Endothelial cell (in vitro differentiated cells): ENCODE measurements around the gene OR52A1. TPM values are rescaled to one million over a fixed set of nuclear protein-coding genes. Genes with fewer than 3 reads are reported as not detected.
"Not testable (repeated sequence)": the region's sequence is repeated elsewhere in the genome, so short reads cannot be mapped to it uniquely, and the experiment has no call there.

Source experiments
- DNase-seq: peaks from one replicate; pipeline ENCODE4 v3.0.0; 2021; ENCODE audit warnings: low spot score
- H3K27ac Mint-ChIP-seq: one replicate; pipeline ENCODE4 v1.8.0; 2021; ENCODE audit warnings: mixed read lengths, inconsistent platforms; ENCODE audit not compliant: unreplicated experiment
- H3K27me3 Mint-ChIP-seq: one replicate; pipeline ENCODE4 v1.8.0; 2021; ENCODE audit warnings: mild to moderate bottlenecking, moderate library complexity, mixed read lengths, inconsistent platforms; ENCODE audit not compliant: unreplicated experiment
- H3K36me3 Mint-ChIP-seq: one replicate; pipeline ENCODE4 v1.8.0; 2021; ENCODE audit warnings: mild to moderate bottlenecking, low read depth, mixed read lengths, inconsistent platforms; ENCODE audit not compliant: unreplicated experiment
- H3K4me1 Mint-ChIP-seq: one replicate; pipeline ENCODE4 v1.8.0; 2021; ENCODE audit warnings: mild to moderate bottlenecking, mixed read lengths, inconsistent platforms; ENCODE audit not compliant: unreplicated experiment
- H3K4me3 Mint-ChIP-seq: one replicate; pipeline ENCODE4 v1.8.0; 2021; ENCODE audit warnings: mild to moderate bottlenecking, mixed read lengths, inconsistent platforms; ENCODE audit not compliant: unreplicated experiment
- H3K9me3 Mint-ChIP-seq: one replicate; pipeline ENCODE4 v1.8.0; 2021; ENCODE audit warnings: mixed read lengths, inconsistent platforms; ENCODE audit not compliant: unreplicated experiment
- total RNA-seq: library from RNA; stranded (reverse); fragmentation: NEBNext Ultra II Directional; extraction: Animal tissue kit (Norgen Biotek cat#: 25700); gene quantifications from one replicate; pipeline ENCODE4 v1.2.1, GENCODE V29; 2021; ENCODE audit not compliant: unreplicated experiment
- TF ChIP-seq, protein P1 (sequence below): fragments of 200-600 bp; sonication (generic); IDR thresholded peaks from one replicate; pipeline ENCODE4 v1.5.0; 2021; ENCODE audit warnings: antibody characterized with exemption; ENCODE audit not compliant: unreplicated experiment

OR52A1 gene
- total RNA-seq, 1 donor from 2014 or later = 0.03 TPM

DNA sequence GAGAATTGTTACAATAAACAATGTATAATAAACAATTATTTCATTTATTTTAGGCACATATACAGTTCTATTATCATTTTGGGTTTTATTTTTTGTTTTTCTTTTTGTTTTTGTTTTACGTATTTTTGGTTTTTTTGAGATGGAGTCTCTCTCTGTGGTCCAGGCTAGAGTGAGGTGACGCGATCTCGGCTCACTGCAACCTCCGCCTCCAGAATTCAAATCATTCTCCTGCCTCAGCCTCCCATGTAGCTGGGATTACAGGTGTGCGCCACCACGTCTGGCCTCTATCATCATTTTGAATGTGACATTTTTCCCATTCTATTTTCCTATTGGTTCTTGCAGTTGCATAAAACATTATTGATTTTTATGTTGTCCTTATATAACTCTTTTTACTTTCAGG lies 20.4 kb upstream of the OR52A1 start:
- Mint-ChIP-seq H3K9me3 (no peaks in the 10 kb centered on the region), H3K4me3 (no peak overlapping the region), H3K4me1 (no peaks in the 10 kb centered on the region), H3K36me3 (no peaks in the 10 kb centered on the region), H3K27me3 (no peaks in the 10 kb centered on the region), H3K27ac (no peak overlapping the region)
- DNase-seq = no peak
- TF ChIP-seq, protein P1, sequence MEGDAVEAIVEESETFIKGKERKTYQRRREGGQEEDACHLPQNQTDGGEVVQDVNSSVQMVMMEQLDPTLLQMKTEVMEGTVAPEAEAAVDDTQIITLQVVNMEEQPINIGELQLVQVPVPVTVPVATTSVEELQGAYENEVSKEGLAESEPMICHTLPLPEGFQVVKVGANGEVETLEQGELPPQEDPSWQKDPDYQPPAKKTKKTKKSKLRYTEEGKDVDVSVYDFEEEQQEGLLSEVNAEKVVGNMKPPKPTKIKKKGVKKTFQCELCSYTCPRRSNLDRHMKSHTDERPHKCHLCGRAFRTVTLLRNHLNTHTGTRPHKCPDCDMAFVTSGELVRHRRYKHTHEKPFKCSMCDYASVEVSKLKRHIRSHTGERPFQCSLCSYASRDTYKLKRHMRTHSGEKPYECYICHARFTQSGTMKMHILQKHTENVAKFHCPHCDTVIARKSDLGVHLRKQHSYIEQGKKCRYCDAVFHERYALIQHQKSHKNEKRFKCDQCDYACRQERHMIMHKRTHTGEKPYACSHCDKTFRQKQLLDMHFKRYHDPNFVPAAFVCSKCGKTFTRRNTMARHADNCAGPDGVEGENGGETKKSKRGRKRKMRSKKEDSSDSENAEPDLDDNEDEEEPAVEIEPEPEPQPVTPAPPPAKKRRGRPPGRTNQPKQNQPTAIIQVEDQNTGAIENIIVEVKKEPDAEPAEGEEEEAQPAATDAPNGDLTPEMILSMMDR = no peak

DNA sequence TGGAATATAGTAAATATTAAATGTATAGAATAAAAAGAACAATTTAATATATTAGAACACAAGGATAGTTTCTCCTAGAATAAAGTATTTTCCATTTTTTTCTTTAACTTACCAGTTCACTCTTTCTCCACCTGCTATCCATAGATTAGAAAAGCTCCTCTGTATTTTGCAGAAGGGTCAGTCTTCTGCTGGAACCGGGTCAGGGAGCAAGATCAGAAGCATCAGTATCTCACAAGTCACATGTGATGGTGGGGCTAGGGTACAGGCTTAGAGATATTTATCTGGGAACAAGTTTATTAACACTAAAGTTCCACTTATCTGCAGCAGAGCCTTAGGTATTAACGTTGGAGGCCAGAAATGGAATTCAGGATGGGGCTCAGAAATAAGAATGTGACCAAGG lies 17.3 kb upstream of the OR52A1 start:
- Mint-ChIP-seq H3K9me3 (no peaks in the 10 kb centered on the region), H3K36me3 (no peaks in the 10 kb centered on the region), H3K4me3 (no peak overlapping the region), H3K27ac (no peak overlapping the region), H3K4me1 (peaks cover 4% of the 10 kb centered on the region), H3K27me3 (no peaks in the 10 kb centered on the region)
- DNase-seq = no peak
- TF ChIP-seq, protein P1 = no peak

DNA sequence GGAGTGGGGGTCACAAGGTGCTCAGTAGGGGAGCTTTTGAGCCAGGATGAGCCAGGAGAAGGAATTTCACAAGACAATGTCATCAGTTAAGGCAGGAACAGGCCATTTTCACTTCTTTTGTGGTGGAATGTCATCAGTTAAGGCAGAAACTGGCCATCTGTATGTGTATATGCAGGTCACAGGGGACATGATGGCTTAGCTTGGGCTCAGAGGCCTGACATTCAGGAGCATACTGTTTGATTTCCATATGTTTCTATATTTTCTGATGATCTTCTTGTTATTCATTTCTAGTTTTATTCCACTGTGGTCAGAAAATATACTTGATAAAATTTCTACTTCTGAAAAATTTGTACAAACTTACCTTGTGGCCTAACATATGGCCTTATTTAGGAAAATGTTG lies 11.3 kb upstream of the OR52A1 start:
- not testable (repeated sequence) for H3K9me3 Mint-ChIP-seq, H3K4me1 Mint-ChIP-seq, H3K27ac Mint-ChIP-seq, DNase-seq, H3K36me3 Mint-ChIP-seq, H3K27me3 Mint-ChIP-seq, H3K4me3 Mint-ChIP-seq

GRCh38 chr11:5164807-5165206 lies 10.2 kb upstream of the OR52A1 start:
- H3K36me3 Mint-ChIP-seq, H3K4me3 Mint-ChIP-seq, H3K4me1 Mint-ChIP-seq, H3K27me3 Mint-ChIP-seq, H3K9me3 Mint-ChIP-seq, DNase-seq, H3K27ac Mint-ChIP-seq: not testable (repeated sequence)

GRCh38 chr11:5161045-5161444 lies 6.5 kb upstream of the OR52A1 start:
- H3K27me3 Mint-ChIP-seq, DNase-seq, H3K4me1 Mint-ChIP-seq, H3K27ac Mint-ChIP-seq, H3K4me3 Mint-ChIP-seq, H3K36me3 Mint-ChIP-seq, H3K9me3 Mint-ChIP-seq: not testable (repeated sequence)

GRCh38 chr11:5160217-5160616 lies 5.7 kb upstream of the OR52A1 start:
- not testable (repeated sequence) for H3K4me1 Mint-ChIP-seq, H3K9me3 Mint-ChIP-seq, H3K27me3 Mint-ChIP-seq, DNase-seq, H3K4me3 Mint-ChIP-seq, H3K27ac Mint-ChIP-seq, H3K36me3 Mint-ChIP-seq

GRCh38 chr11:5159806-5160205 lies 5.2 kb upstream of the OR52A1 start:
- Mint-ChIP-seq H3K4me3 (no peak overlapping the region), H3K27me3 (peaks cover 5% of the 10 kb centered on the region), H3K27ac (no peak overlapping the region), H3K4me1 (no peaks in the 10 kb centered on the region), H3K36me3 (no peaks in the 10 kb centered on the region), H3K9me3 (no peaks in the 10 kb centered on the region)
- DNase-seq = no peak
- TF ChIP-seq, protein P1 = no peak
